T-helper 17 cell (primary cell): ENCODE measurements around the gene SNX14. TPM values are rescaled to one million over a fixed set of nuclear protein-coding genes. Genes with fewer than 3 reads are reported as not detected.
"Not testable (repeated sequence)": the region's sequence is repeated elsewhere in the genome, so short reads cannot be mapped to it uniquely, and the experiment has no call there.

Experiments used
- ATAC-seq: fragments of 150-1000 bp; cut with Tn5 transposase; 2 replicates; pipeline ENCODE4 v1.10.0; 2021; ENCODE audit warnings: mild to moderate bottlenecking, moderate library complexity
- DNase-seq, 3 donors: peaks; one replicate each; pipeline versions ENCODE4 v3.0.0 to v3.0.0-alpha.2; 2020 to 2021
- H3K9me3 ChIP-seq: one replicate; pipeline ENCODE4 v1.7.0; 2013; ENCODE audit warnings: low read length, mild to moderate bottlenecking; ENCODE audit not compliant: control insufficient read depth, poor library complexity, severe bottlenecking
- H3K27ac Mint-ChIP-seq: one replicate; pipeline ENCODE4 v1.8.0; 2022; ENCODE audit warnings: mild to moderate bottlenecking, moderate library complexity, mixed read lengths
- H3K27me3 Mint-ChIP-seq: one replicate; pipeline ENCODE4 v1.8.0; 2022; ENCODE audit warnings: mixed read lengths
- H3K36me3 Mint-ChIP-seq: one replicate; pipeline ENCODE4 v1.8.0; 2022; ENCODE audit warnings: low read depth, mixed read lengths
- H3K4me1 Mint-ChIP-seq: one replicate; pipeline ENCODE4 v1.8.0; 2022; ENCODE audit warnings: mild to moderate bottlenecking, mixed read lengths
- H3K4me3 Mint-ChIP-seq: one replicate; pipeline ENCODE4 v1.8.0; 2022; ENCODE audit warnings: mild to moderate bottlenecking, moderate library complexity, mixed read lengths
- total RNA-seq, 4 donors: library from RNA in 2 of 4; stranded (reverse) in 2 of 4; gene quantifications; one replicate each; pipeline ENCODE4 v1.2.3 and lab custom pipeline; 2022 to 2026

Gene SNX14, protein sequence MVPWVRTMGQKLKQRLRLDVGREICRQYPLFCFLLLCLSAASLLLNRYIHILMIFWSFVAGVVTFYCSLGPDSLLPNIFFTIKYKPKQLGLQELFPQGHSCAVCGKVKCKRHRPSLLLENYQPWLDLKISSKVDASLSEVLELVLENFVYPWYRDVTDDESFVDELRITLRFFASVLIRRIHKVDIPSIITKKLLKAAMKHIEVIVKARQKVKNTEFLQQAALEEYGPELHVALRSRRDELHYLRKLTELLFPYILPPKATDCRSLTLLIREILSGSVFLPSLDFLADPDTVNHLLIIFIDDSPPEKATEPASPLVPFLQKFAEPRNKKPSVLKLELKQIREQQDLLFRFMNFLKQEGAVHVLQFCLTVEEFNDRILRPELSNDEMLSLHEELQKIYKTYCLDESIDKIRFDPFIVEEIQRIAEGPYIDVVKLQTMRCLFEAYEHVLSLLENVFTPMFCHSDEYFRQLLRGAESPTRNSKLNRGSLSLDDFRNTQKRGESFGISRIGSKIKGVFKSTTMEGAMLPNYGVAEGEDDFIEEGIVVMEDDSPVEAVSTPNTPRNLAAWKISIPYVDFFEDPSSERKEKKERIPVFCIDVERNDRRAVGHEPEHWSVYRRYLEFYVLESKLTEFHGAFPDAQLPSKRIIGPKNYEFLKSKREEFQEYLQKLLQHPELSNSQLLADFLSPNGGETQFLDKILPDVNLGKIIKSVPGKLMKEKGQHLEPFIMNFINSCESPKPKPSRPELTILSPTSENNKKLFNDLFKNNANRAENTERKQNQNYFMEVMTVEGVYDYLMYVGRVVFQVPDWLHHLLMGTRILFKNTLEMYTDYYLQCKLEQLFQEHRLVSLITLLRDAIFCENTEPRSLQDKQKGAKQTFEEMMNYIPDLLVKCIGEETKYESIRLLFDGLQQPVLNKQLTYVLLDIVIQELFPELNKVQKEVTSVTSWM
- 10 to 100 TPM; 35.8 to 36.7 TPM for total RNA-seq
- total RNA-seq (lab: John Stamatoyannopoulos, UW): 29.7 to 37.4 reads per million in 2 donors

DNA sequence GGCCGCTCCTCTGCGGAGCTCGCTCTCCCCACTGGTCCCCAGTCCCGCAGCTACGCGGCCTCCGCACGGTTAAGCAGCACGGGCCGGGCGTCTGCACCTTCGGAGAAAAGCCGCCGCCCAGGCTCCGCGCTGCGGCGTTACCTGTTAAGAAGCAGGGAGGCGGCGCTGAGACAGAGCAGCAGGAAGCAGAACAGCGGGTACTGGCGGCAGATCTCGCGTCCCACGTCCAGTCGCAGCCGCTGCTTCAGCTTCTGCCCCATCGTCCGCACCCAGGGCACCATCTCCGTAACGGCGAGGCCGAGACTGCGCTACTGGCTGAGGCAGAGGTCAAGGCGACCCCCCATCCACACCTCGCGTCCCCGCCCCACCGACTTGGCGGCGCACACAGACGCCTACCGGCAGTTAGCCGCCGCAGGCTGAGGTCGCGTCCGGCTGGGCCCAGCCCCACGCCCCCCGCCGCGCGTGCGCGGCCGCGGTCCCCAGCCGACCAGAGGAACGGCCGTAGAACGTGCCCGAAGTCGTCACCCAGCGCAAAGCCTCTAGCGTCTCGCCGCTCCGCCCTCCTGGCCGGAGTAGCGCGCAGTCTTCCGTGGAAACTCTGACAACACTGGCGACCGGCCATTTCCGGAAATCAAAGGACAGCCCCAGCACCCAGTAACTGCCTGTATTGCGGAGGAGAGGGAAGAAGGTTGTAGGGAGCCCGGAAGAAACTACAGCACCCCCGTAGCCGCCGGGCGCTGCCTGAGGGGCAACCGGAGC, at the start of gene SNX14:
Gene SNX14 (minus strand): TSS at position 421 of the 759 bp plus-strand sequence. CDS start 140 bp downstream, at position 281.
- H3K9me3 ChIP-seq: no peaks in the 10 kb centered on the region
- H3K36me3 Mint-ChIP-seq: peaks cover 4% of the 10 kb centered on the region
- peaks cover 41% of the 10 kb centered on the region for H3K4me1 Mint-ChIP-seq
- DNase-seq: peak; percentile 53 to 65 (median 55)
- ATAC-seq: peak; percentile 75
- H3K27me3 Mint-ChIP-seq: no peaks in the 10 kb centered on the region
- H3K4me3 Mint-ChIP-seq: peak within 1 kb of the TSS; percentile 95
- peak within 1 kb of the TSS; percentile 93 for H3K27ac Mint-ChIP-seq

DNA sequence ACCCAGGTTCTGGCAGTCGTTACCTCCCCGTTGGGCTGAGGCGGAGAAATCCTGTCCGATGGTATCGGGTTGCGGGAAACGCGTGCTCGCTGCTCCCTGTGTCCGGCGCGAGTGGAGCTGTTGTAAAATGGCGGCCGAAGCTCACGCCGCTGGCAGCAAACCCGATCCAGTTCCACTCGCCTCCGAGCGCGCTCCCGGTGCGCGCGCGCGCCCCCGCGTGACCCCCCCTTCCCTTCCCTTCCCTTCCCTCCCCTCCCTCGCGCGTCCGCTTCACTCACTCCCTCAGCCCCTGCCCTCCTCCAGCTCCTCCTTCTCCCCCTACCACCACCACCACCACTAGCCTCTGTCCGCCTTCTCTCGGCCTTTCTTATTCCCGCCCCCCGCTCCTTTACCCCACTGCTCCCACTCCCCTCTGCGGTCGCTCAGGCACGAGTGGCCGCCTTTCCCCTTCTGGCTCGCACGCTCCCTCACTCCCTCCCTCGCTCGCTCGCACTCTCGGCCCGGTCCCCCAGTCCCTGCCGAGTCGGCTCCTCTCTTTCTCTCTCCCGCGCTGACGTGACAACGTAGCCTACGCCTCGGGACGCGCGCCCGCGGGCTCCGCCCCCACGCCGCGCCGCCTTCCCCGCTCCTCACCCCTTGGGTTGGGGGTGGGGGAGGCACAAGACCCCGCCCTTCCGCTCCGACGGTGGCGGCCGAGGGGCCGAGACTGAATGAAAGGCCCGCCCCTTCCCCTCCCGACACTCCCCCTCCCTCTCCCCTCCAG, 49.3 kb upstream of the SNX14 start, which contains the start of gene SYNCRIP:
Gene SYNCRIP (minus strand): TSS at position 113 of the 763 bp plus-strand sequence. CDS start 1,447 bp downstream, outside the sequence.
- Mint-ChIP-seq H3K4me3 (peak within 1 kb of the TSS; percentile 100), H3K36me3 (peaks cover 22% of the 10 kb centered on the region), H3K27ac (peak within 1 kb of the TSS; percentile 97), H3K27me3 (no peaks in the 10 kb centered on the region), H3K4me1 (peaks cover 41% of the 10 kb centered on the region)
- ATAC-seq (peak; percentile 84), DNase-seq (peak; percentile 97 to 98 (median 98))
- no peaks in the 10 kb centered on the region for H3K9me3 ChIP-seq

DNA sequence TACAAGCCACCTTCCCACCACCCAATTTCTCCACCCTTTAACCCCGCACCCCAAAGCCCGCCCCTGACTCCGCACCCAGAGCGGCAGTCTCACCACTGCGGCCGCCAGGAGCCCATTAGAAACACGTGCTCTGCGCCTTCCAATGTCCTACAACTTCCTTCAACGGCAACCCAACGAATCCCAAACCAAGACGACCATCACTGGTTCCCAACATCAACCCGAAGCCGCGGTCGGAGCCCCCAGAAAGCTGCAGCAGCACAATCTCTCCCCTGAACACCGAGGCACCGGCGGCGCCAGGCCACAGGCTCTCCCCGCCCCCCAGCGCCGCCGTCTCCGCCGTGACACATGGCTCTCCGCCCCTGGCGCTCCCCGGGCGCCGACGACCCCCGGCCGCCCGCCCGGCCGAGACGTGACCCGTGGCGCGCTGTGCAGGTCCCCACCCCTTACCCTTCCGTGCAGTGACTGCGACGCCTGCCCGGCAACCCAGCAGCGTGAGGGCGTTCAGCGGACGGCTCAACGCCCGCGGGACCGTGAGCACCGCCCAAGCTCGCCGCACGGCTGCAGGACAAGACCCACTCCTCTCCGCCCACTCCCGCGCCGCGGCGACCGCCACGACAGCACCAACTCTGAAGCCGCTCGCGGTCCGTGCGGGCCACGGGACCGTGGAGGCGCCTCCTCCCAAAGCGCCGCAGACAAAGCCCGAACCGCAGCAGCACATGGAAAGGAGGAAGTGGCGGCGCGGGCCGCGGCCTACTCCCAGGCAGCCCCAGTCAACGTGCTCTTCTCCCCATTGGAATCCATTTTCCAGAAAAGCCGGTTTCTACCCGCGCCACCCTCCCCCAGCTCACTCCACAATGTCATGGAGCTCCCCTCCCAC, 48.5 kb upstream of the SNX14 start:
- peak overlapping the region; percentile 100 for H3K4me3 Mint-ChIP-seq
- peaks cover 22% of the 10 kb centered on the region for H3K36me3 Mint-ChIP-seq
- DNase-seq (peak; percentile 35 to 61 (median 52)), ATAC-seq (no peak)
- peaks cover 47% of the 10 kb centered on the region for H3K4me1 Mint-ChIP-seq
- no peaks in the 10 kb centered on the region for H3K27me3 Mint-ChIP-seq
- H3K9me3 ChIP-seq: no peaks in the 10 kb centered on the region
- peak overlapping the region; percentile 97 for H3K27ac Mint-ChIP-seq

DNA sequence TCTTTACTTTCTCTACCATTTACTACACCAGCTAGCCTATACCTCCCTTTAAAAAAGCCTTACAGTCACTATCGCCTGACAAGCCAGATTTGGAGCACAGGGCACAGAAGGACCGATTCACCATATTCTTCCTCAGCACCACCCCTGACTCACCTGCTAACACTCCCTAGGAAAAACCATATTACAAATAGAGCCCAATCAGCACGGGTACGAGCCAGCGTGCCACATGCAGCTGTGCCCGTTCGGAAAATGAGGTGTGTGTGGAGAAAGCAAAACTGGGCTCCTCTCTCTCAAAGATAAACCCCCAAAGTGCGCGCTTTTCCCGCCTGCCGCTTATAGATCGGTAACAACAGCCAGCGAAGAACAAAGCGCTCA, 47.9 kb upstream of the SNX14 start:
- peaks cover 24% of the 10 kb centered on the region for H3K36me3 Mint-ChIP-seq
- peak overlapping the region; percentile 100 for H3K4me3 Mint-ChIP-seq
- H3K27me3 Mint-ChIP-seq: no peaks in the 10 kb centered on the region
- DNase-seq (no peak), ATAC-seq (no peak)
- H3K4me1 Mint-ChIP-seq: peaks cover 50% of the 10 kb centered on the region
- H3K27ac Mint-ChIP-seq: peak overlapping the region; percentile 97
- no peaks in the 10 kb centered on the region for H3K9me3 ChIP-seq

DNA sequence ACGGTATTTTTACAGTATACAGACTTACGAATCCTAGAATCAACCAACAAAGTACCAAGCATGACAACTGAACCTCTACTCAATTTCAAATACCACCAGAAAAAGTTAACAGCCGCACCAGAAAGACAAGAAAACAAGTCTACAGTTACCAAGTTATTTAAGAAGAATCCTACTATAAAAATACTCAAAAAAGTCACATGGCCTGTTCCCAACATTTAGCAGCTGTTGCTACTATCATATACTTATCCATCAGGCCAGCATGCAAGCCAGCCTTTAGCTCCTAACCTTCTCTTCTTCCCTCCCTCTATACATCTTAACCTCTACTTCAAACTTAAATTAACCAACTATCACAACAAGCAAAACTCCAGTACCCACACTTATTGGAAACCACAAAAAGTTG, 47.2 kb upstream of the SNX14 start:
- Mint-ChIP-seq H3K36me3 (peaks cover 25% of the 10 kb centered on the region), H3K27me3 (no peaks in the 10 kb centered on the region), H3K27ac (peak overlapping the region; percentile 97), H3K4me3 (peak overlapping the region; percentile 100), H3K4me1 (peaks cover 50% of the 10 kb centered on the region)
- H3K9me3 ChIP-seq: no peaks in the 10 kb centered on the region
- DNase-seq: no peak
- no peak for ATAC-seq

DNA sequence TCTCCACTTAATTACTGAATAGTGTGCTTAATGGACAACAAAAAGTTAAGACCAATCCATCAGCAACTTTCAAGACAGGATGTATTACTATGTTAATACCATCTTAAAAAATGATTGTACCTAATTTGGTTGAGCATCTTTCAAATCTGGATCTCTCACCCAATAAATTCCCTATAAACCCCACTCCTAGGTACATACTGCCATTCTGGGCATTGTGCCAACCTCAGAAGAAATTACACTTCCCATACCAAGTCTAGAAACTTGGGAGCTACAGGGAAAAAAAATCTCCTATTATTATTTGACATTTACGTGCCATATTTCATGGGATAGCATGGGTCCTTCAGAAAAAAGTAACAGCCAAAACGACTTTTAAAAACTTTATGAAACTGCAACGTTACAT, 43.9 kb upstream of the SNX14 start:
- Mint-ChIP-seq H3K36me3 (peaks cover 19% of the 10 kb centered on the region), H3K4me1 (peaks cover 42% of the 10 kb centered on the region), H3K27ac (peak overlapping the region; percentile 97), H3K4me3 (peak overlapping the region; percentile 1), H3K27me3 (no peaks in the 10 kb centered on the region)
- H3K9me3 ChIP-seq: no peaks in the 10 kb centered on the region
- no peak for ATAC-seq
- DNase-seq: no peak

DNA sequence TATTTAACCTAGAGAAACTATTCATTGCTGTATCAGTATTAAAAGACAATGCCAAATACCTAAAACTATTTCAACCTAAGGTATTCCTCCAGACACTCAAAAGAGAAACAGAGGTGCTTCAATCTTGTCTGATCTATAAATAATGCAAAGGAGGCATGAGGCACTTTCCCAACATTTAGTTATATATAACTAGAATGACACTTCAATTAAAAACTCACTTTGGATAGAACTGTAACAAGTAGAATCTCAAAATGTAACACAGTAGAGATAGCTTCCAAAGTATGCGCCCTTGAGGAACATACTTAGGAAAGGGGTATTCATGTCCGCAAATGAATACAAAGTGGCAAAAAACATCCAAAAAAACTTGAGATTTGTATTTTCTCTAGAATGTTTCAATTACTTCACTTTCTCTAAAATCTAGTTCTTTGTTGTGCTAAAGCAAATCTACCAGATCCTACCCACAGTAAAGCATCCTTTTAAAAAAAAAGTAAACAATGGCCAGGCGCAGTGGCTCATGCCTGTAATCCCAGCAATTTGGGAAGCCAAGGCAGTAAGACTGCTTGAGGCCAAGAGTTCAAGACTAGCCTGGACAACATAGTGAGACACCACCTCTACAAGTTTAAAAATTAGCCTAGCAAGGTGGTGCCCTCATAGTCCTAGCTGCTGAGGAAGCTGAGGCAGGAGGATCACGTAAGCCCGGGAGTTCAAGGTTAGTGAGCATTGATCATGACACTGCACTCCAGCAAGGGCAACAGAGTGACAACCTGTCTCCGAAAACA, 38.7 kb upstream of the SNX14 start:
- no peaks in the 10 kb centered on the region for H3K9me3 ChIP-seq
- Mint-ChIP-seq H3K4me1 (peaks cover 21% of the 10 kb centered on the region), H3K27ac (no peak overlapping the region), H3K27me3 (no peaks in the 10 kb centered on the region), H3K36me3 (peaks cover 11% of the 10 kb centered on the region), H3K4me3 (no peak overlapping the region)
- DNase-seq: no peak
- ATAC-seq: no peak

DNA sequence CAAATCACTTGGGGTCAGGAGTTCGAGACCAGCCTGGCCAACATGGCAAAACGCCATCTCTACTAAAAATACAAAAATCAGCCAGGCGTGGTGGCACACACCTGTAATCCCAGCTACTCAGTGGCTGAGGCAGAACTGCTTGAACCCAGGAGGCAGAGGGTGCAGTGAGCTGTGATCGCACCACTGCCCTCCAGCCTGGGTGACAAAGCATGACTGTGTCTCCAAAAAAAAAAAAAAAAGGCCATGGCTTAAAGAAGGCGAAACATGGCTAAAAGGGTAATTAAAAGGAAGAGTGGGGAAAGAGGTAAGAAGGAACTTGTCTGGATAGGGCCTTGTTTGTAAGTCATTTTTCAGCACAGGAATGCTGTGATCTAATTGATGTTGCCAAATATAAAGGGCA, 37.5 kb upstream of the SNX14 start:
- not testable (repeated sequence) for DNase-seq, H3K27me3 Mint-ChIP-seq, H3K36me3 Mint-ChIP-seq, ATAC-seq, H3K9me3 ChIP-seq, H3K4me3 Mint-ChIP-seq, H3K27ac Mint-ChIP-seq
- H3K4me1 Mint-ChIP-seq: peaks cover 21% of the 10 kb centered on the region

DNA sequence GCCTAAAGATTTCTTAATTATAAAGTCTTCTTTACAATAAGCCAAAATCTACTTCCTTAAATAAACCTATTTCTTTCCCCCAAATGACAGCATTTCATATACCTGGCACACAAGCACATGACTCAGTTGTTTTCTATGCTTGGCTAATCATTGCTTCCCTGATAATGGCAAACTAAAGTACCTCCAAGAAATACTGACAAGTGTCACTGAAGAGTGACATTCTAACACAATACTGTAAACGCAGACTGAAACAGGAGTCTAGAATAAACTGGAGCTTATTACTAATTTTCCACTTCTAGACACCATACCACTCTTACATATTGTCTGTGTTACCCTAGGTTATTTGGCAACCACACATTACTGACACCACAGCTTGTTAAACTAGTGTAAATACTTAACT, 34.7 kb upstream of the SNX14 start:
- Mint-ChIP-seq H3K27ac (peak overlapping the region; percentile 75), H3K36me3 (peaks cover 16% of the 10 kb centered on the region), H3K4me3 (no peak overlapping the region), H3K4me1 (peaks cover 39% of the 10 kb centered on the region), H3K27me3 (no peaks in the 10 kb centered on the region)
- DNase-seq (no peak), ATAC-seq (no peak)
- no peaks in the 10 kb centered on the region for H3K9me3 ChIP-seq

DNA sequence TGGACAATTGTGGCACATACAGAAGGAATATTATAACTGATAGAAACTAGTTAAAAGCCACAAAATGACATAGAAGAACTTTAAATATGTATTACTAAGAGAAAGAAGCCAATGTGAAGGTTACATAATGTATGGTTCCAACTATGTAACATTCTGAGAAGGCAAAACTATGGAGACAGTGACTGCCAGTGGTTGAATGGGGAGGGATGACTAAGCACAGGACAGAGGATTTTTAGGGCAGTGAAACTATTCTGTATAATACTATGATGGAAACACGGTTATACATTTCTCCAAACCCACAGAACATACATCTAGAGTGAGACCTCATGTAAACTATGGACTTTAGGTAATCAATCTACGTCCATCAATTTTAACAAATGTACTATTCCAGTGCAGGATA, 26.6 kb upstream of the SNX14 start:
- no peaks in the 10 kb centered on the region for H3K9me3 ChIP-seq
- H3K27ac Mint-ChIP-seq: peak overlapping the region; percentile 53
- no peak overlapping the region for H3K4me3 Mint-ChIP-seq
- no peak for DNase-seq
- no peak for ATAC-seq
- peaks cover 16% of the 10 kb centered on the region for H3K36me3 Mint-ChIP-seq
- H3K4me1 Mint-ChIP-seq: peaks cover 27% of the 10 kb centered on the region
- no peaks in the 10 kb centered on the region for H3K27me3 Mint-ChIP-seq

DNA sequence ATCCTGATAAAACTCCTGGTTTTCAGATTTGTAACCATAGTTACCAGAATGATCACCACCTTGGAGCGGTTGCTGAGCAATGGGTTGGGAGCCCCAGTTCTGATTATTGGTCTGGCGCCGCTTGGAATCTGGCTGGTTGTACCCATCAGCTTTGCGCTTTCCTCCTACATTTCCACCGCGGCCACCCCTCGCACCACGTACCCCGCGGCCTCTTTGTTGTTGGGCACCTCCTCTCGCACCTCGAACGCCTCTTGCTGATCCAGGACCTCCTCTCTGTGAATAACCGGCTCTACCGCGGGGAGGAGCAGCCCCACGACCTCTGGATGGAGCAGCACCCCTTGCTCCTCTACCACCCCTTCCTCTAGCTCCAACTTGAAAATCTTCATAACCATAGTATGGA, 21.1 kb upstream of the SNX14 start:
- no peak for ATAC-seq
- Mint-ChIP-seq H3K4me3 (no peak overlapping the region), H3K27ac (peak overlapping the region; percentile 19), H3K36me3 (peaks cover 6% of the 10 kb centered on the region), H3K4me1 (peaks cover 17% of the 10 kb centered on the region), H3K27me3 (no peaks in the 10 kb centered on the region)
- no peaks in the 10 kb centered on the region for H3K9me3 ChIP-seq
- no peak for DNase-seq
